Fibroblast of villous mesenchyme (primary cell): ENCODE data around the gene ILKAP. TPM values are rescaled to one million over a fixed set of nuclear protein-coding genes. Genes with fewer than 3 reads are reported as not detected.

Experiments
- DNase-seq: peaks from one replicate; pipeline ENCODE4 v3.0.0-alpha.2; 2010; ENCODE audit warnings: low read depth
- H3K4me3 ChIP-seq: 2 replicates; pipeline ENCODE4 v1.5.1; 2011; ENCODE audit warnings: low read depth, mild to moderate bottlenecking, low read length
- total RNA-seq: library from RNA; depleted of rRNA; stranded (reverse); fragments of >200 nt; gene quantifications from 2 replicates; pipeline ENCODE4 v1.2.3, GENCODE V29; 2012
- TF ChIP-seq, protein P1 (sequence below): IDR thresholded peaks from 2 replicates; pipeline ENCODE4 v1.5.1; 2012; ENCODE audit warnings: low read depth, mild to moderate bottlenecking, low read length; ENCODE audit not compliant: insufficient read depth

ILKAP gene
- total RNA-seq, 1 donor, result 22.5 TPM

DNA sequence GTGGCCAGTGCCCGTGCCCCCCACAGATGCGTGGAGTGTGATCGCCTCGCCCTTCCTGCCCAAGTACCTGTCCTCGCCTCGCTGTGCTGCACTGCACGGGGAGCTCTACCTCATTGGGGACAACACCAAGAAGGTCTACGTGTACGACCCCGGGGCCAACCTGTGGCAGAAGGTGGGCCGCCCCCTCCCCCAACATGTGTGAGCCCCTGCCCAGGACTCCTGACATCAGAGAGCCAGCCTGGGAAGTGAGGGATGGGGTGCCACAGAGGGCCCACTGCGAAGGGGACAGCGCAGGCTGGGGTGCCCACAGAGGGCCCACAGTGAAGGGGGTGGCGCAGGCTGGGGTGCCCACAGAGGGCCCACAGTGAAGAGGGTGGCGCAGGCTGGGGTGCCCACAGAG lies 54.5 kb downstream of the ILKAP start:
- DNase-seq, result no peak
- H3K4me3 ChIP-seq, result no peak overlapping the region
- TF ChIP-seq, protein P1, sequence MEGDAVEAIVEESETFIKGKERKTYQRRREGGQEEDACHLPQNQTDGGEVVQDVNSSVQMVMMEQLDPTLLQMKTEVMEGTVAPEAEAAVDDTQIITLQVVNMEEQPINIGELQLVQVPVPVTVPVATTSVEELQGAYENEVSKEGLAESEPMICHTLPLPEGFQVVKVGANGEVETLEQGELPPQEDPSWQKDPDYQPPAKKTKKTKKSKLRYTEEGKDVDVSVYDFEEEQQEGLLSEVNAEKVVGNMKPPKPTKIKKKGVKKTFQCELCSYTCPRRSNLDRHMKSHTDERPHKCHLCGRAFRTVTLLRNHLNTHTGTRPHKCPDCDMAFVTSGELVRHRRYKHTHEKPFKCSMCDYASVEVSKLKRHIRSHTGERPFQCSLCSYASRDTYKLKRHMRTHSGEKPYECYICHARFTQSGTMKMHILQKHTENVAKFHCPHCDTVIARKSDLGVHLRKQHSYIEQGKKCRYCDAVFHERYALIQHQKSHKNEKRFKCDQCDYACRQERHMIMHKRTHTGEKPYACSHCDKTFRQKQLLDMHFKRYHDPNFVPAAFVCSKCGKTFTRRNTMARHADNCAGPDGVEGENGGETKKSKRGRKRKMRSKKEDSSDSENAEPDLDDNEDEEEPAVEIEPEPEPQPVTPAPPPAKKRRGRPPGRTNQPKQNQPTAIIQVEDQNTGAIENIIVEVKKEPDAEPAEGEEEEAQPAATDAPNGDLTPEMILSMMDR, result no peak

DNA sequence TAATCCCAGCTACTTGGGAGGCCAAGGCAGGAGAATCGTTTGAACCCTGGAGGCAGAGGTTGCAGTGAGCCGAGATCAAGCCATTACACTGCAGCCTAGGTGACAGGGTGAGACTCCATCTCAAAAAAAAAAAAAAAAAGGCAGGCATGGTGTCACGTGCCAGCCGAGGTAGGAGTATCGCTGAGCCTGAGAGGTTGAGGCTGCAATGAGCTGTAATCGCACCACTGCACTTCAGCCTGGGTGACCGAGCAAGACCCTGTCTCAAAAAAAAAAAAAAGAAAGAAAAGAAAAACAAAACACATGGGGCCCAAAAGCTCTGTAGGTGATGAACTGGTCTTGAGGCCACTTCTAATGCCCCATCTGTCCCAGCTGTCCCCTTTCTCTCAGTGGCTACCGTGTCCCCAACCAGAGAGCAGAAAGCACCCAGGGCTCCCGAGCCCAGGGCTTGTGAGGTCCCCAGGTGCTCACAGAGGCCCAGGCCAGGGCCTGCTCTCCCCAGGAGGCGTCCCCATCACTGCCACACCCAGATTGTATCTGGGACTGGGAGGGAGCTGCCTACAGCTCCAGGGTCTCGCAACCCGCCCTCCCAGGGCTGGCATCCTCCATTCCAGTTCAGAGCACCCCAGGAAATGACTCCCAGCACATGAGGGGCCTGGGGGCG lies 56.5 kb downstream of the ILKAP start:
- no peak for DNase-seq
- TF ChIP-seq, protein P1, result no peak
- H3K4me3 ChIP-seq, result no peak overlapping the region

DNA sequence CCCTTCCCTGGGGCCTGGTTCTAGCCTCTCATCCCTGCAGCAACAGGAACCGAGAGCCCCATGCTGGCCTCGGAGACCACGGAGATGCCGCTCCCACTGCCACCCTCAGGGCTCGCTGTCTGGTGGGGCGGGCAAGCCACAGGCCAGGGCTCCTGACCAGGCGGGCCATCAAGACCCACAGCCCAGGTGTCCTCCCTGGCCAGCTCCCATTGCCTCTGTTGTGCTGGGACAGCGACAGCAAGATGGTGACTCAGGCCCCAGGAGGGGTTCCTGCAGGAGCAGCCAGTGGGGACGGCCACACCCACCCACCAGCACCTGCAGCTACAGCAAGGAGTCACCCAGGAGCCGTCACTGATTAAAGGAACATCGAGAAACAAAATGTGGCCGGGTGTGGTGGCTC lies 57.6 kb downstream of the ILKAP start:
- DNase-seq, result no peak
- TF ChIP-seq, protein P1, result no peak
- H3K4me3 ChIP-seq, result no peak overlapping the region

DNA sequence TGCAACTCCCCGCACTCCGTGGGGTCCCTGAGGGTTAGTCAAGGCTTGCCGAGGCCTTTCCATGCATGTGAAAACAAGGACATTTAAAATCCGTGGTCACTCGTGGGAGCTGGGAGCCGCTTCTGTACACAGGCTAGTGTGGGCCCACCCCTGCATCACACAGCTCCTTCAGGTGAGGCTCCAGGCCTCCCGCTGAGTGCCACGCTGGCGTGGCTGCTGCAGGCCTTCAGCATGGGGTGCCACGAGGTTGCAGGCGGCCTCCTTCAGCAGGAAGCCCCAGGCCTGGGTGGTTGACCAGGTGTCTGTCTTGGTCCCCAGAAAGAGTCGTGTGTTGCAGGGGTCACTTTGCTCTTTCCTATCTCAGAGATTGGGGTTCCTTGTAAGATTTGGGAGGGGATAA lies 58.4 kb downstream of the ILKAP start:
- TF ChIP-seq, protein P1, result no peak
- DNase-seq, result no peak
- H3K4me3 ChIP-seq, result no peak overlapping the region

DNA sequence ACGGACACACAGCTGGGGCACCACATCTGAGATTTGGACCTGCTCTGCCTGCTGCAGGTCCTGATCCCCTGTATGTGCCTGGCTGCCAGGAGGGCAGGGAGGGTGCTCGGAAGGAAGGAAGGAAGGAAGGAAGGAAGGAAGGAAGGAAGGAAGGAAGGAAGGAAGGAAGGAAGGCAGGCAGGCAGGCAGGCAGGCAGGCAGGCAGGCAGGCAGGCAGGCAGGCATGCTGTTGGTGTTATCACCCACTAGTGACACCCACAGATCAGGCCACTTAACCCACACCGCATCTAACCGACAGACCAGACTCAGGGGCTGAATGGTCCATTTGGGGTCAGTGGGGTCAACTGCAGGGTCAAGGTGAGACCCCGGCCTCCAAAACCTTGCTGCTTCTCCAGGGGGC lies 59.2 kb downstream of the ILKAP start:
- H3K4me3 ChIP-seq, result no peak overlapping the region
- TF ChIP-seq, protein P1, result no peak
- DNase-seq, result no peak

DNA sequence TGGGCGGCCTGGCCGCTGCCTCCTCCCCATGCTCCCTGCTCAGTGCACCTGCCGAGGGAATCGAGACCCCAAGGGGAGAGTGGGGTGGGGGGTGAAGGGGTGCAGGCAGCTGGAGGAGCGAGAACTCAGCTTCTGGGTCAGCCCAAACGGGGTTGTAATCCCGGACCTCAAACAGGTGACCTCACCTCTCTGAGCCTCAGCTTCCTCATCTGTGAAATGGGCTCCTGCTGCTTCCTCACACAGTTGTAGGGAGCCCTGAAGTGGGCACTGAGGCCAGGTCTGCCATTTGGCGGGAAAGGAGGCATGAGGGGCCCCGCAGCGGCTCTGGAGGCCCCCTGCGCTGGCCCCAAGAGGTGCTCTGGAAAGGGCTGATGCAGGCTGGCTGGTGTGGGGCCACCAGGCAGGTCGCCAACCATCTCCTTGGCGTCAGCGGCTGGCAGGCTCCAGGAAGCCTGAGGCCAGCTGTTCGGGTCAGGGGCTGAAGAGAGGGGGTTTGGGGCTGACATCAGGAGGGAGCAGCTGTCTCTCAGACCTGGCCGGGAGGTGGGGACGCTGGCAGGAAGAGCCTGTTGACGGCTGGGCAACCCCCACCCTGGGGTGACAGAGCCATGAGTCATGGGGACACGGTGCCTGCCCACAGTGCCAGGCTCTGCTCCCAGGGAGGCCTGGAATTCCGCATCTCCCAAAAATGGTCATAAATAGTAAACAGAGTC lies 60.1 kb downstream of the ILKAP start:
- DNase-seq, result no peak
- no peak overlapping the region for H3K4me3 ChIP-seq
- TF ChIP-seq, protein P1, result no peak
